Trophoblast cell (in vitro differentiated cells and primary cell): ENCODE data around the gene ATP1A1.
A peak's percentile ranks its signal among the peaks of the same experiment; 100 is the strongest.

Experiments used
- DNase-seq, 2 donors: peaks; one replicate each; pipeline ENCODE4 v3.0.0-alpha.2; 2016
- H2AFZ ChIP-seq: 2 replicates; pipeline ENCODE4 v1.6.1; 2013; ENCODE audit warnings: low read length, moderate library complexity, mild to moderate bottlenecking; ENCODE audit not compliant: insufficient read depth, poor library complexity
- H2AK5ac ChIP-seq: 2 replicates; pipeline ENCODE4 v1.6.1; 2013; ENCODE audit warnings: mild to moderate bottlenecking, low read length
- H2BK120ac ChIP-seq: 2 replicates; pipeline ENCODE4 v1.6.1; 2013; ENCODE audit warnings: low read length, mild to moderate bottlenecking, moderate library complexity; ENCODE audit not compliant: insufficient read depth, poor library complexity
- H2BK12ac ChIP-seq: 2 replicates; pipeline ENCODE4 v1.6.1; 2013; ENCODE audit warnings: mild to moderate bottlenecking, low read length, moderate library complexity
- H2BK5ac ChIP-seq: 2 replicates; pipeline ENCODE4 v1.6.1; 2013; ENCODE audit warnings: low read length, low read depth, moderate library complexity, mild to moderate bottlenecking; ENCODE audit not compliant: poor library complexity
- H3K14ac ChIP-seq: 2 replicates; pipeline ENCODE4 v1.6.1; 2013; ENCODE audit warnings: mild to moderate bottlenecking, low read length
- H3K18ac ChIP-seq: 2 replicates; pipeline ENCODE4 v1.6.1; 2013; ENCODE audit warnings: mild to moderate bottlenecking, low read length
- H3K23ac ChIP-seq: 2 replicates; pipeline ENCODE4 v1.6.1; 2013; ENCODE audit warnings: low read length
- H3K27ac ChIP-seq: 2 replicates; pipeline ENCODE4 v1.5.1; 2013; ENCODE audit warnings: low read depth, mild to moderate bottlenecking, inconsistent platforms, low read length, moderate library complexity
- H3K27me3 ChIP-seq: 2 replicates; pipeline ENCODE4 v1.6.1; 2013; ENCODE audit warnings: inconsistent platforms, mild to moderate bottlenecking, low read length, moderate library complexity; ENCODE audit not compliant: insufficient read depth
- H3K36me3 ChIP-seq, 2 experiments: 1 replicate in 1 of 2; 2 replicates in 1 of 2; pipeline ENCODE4 v1.6.1; 2013; ENCODE audit warnings: low read length in 2 of 2, mild to moderate bottlenecking in 2 of 2, moderate library complexity in 1 of 2; ENCODE audit not compliant: insufficient read depth in 2 of 2, control insufficient read depth in 1 of 2
- H3K4ac ChIP-seq: 2 replicates; pipeline ENCODE4 v1.6.1; 2013; ENCODE audit warnings: low read depth, mild to moderate bottlenecking, low read length, moderate library complexity
- H3K4me1 ChIP-seq, 2 experiments: 1 replicate in 1 of 2; 2 replicates in 1 of 2; pipeline ENCODE4 v1.6.1; 2013; ENCODE audit warnings: low read length in 2 of 2, mild to moderate bottlenecking in 2 of 2, moderate library complexity in 1 of 2; ENCODE audit not compliant: insufficient read depth in 2 of 2, control insufficient read depth in 1 of 2
- H3K4me2 ChIP-seq: 2 replicates; pipeline ENCODE4 v1.6.1; 2013; ENCODE audit warnings: inconsistent platforms, mild to moderate bottlenecking, low read length, moderate library complexity
- H3K4me3 ChIP-seq: 2 replicates; pipeline ENCODE4 v1.5.1; 2013; ENCODE audit warnings: mild to moderate bottlenecking, low read depth, low read length, inconsistent platforms
- H3K79me1 ChIP-seq: one replicate; pipeline ENCODE4 v1.6.1; 2013; ENCODE audit warnings: low read length
- H3K79me2 ChIP-seq: 2 replicates; pipeline ENCODE4 v1.6.1; 2013; ENCODE audit warnings: low read length, mild to moderate bottlenecking; ENCODE audit not compliant: control insufficient read depth, insufficient read depth, poor library complexity
- H3K9ac ChIP-seq: 2 replicates; pipeline ENCODE4 v1.6.1; 2013; ENCODE audit warnings: mild to moderate bottlenecking, low read length
- H3K9me3 ChIP-seq: 2 replicates; pipeline ENCODE4 v1.6.1; 2013; ENCODE audit warnings: low read depth, mild to moderate bottlenecking, control low read depth, inconsistent platforms, low read length; ENCODE audit not compliant: insufficient read depth
- H4K12ac ChIP-seq: 2 replicates; pipeline ENCODE4 v1.6.1; 2013; ENCODE audit warnings: low read depth, mild to moderate bottlenecking, low read length, moderate library complexity
- H4K8ac ChIP-seq: 2 replicates; pipeline ENCODE4 v1.6.1; 2013; ENCODE audit warnings: low read depth, mild to moderate bottlenecking, low read length, moderate library complexity
- H4K91ac ChIP-seq: one replicate; pipeline ENCODE4 v1.6.1; 2013; ENCODE audit warnings: low read depth, mild to moderate bottlenecking, low read length, moderate library complexity
- WGBS: extraction: QIAGEN DNeasy Blood & Tissue Kit; methylation state at CpG from one replicate; pipeline ENCODE4 v1.1.7; 2013; ENCODE audit warnings: missing lambda C conversion rate; ENCODE audit not compliant: insufficient read length, insufficient coverage; ENCODE audit errors: extremely low coverage; 5-methylcytosine and 5-hydroxymethylcytosine counted together

Gene ATP1A1

GRCh38 chr1:116333171-116334014 is 39.7 kb upstream of the ATP1A1 start:
- no CpG with 5 or more reads among the region's 5 CpGs for WGBS

GRCh38 chr1:116334015-116334547 is 39.0 kb upstream of the ATP1A1 start:
- no peak overlapping the region for H2AK5ac ChIP-seq
- no peak overlapping the region for H2BK12ac ChIP-seq
- no peak overlapping the region for H4K91ac ChIP-seq
- H2BK120ac ChIP-seq = no peak overlapping the region
- H3K9ac ChIP-seq = no peak overlapping the region
- WGBS = no CpG with 5 or more reads among the region's 2 CpGs
- no peaks in the 10 kb centered on the region for H3K9me3 ChIP-seq
- H3K4me1 ChIP-seq = peaks cover 0 to 3% of the 10 kb centered on the region in 2 experiments
- no peak overlapping the region for H2AFZ ChIP-seq
- no peaks in the 10 kb centered on the region for H3K79me1 ChIP-seq
- no peak overlapping the region for H3K4me3 ChIP-seq
- H3K4ac ChIP-seq = no peak overlapping the region
- no peaks in the 10 kb centered on the region for H3K27me3 ChIP-seq
- no peaks in the 10 kb centered on the region for H3K79me2 ChIP-seq
- H3K14ac ChIP-seq = no peak overlapping the region
- DNase-seq = peak; percentile 94 to 96
- H3K36me3 ChIP-seq = no peaks in the 10 kb centered on the region
- no peak overlapping the region for H3K23ac ChIP-seq
- H2BK5ac ChIP-seq = no peak overlapping the region
- no peak overlapping the region for H3K27ac ChIP-seq
- H4K8ac ChIP-seq = no peak overlapping the region
- H3K18ac ChIP-seq = no peak overlapping the region
- no peak overlapping the region for H3K4me2 ChIP-seq
- no peak overlapping the region for H4K12ac ChIP-seq

More at GRCh38 chr1:116333171-116334014, 39.7 kb upstream of the ATP1A1 start:
- Histone ChIP-seq H2AFZ (no peak overlapping the region), H3K79me2 (no peaks in the 10 kb centered on the region), H3K4me3 (no peak overlapping the region), H3K4me2 (no peak overlapping the region), H3K27me3 (no peaks in the 10 kb centered on the region), H2BK120ac (no peak overlapping the region), H3K14ac (no peak overlapping the region), H3K27ac (no peak overlapping the region), H3K4ac (no peak overlapping the region), H3K79me1 (no peaks in the 10 kb centered on the region), H3K9ac (no peak overlapping the region), H2BK5ac (no peak overlapping the region), H3K36me3 (no peaks in the 10 kb centered on the region), H3K23ac (no peak overlapping the region), H3K9me3 (no peaks in the 10 kb centered on the region), H2BK12ac (no peak overlapping the region), H3K18ac (no peak overlapping the region), H2AK5ac (no peak overlapping the region), H4K12ac (no peak overlapping the region), H4K8ac (no peak overlapping the region), H3K4me1 (peaks cover 0 to 3% of the 10 kb centered on the region in 2 experiments), H4K91ac (no peak overlapping the region)
- DNase-seq = peak; percentile 68 to 91

- H3K14ac ChIP-seq = no peak overlapping the region
- WGBS = no CpG with 5 or more reads among the region's 9 CpGs
- no peak overlapping the region for H2AFZ ChIP-seq
Observed at GRCh38 chr1:116334868-116335635, 38.0 kb upstream of the ATP1A1 start.

GRCh38 chr1:116335850-116336624 is 37.0 kb upstream of the ATP1A1 start:
- Histone ChIP-seq H3K14ac (no peak overlapping the region), H2BK5ac (no peak overlapping the region), H3K79me1 (no peaks in the 10 kb centered on the region), H3K23ac (no peak overlapping the region), H4K12ac (no peak overlapping the region), H3K9me3 (no peaks in the 10 kb centered on the region), H2AFZ (no peak overlapping the region), H3K36me3 (no peaks in the 10 kb centered on the region), H2BK120ac (no peak overlapping the region), H4K8ac (no peak overlapping the region), H2AK5ac (no peak overlapping the region), H3K27ac (no peak overlapping the region), H2BK12ac (no peak overlapping the region), H3K4me2 (no peak overlapping the region), H3K18ac (no peak overlapping the region), H3K27me3 (no peaks in the 10 kb centered on the region), H4K91ac (no peak overlapping the region), H3K4me1 (peaks cover 0 to 3% of the 10 kb centered on the region in 2 experiments), H3K4ac (no peak overlapping the region), H3K9ac (no peak overlapping the region), H3K4me3 (no peak overlapping the region), H3K79me2 (no peaks in the 10 kb centered on the region)
- DNase-seq = peak; percentile 40
- WGBS = no CpG with 5 or more reads among the region's 11 CpGs

More at GRCh38 chr1:116334868-116335635, 38.0 kb upstream of the ATP1A1 start:
- no peak overlapping the region for H2BK5ac ChIP-seq
- no peaks in the 10 kb centered on the region for H3K9me3 ChIP-seq
- H3K18ac ChIP-seq = no peak overlapping the region
- H4K8ac ChIP-seq = no peak overlapping the region
- H3K36me3 ChIP-seq = no peaks in the 10 kb centered on the region
- H3K27me3 ChIP-seq = no peaks in the 10 kb centered on the region
- no peaks in the 10 kb centered on the region for H3K79me1 ChIP-seq
- H3K9ac ChIP-seq = no peak overlapping the region
- no peak overlapping the region for H3K4ac ChIP-seq
- H3K4me3 ChIP-seq = no peak overlapping the region
- no peak overlapping the region for H2BK120ac ChIP-seq
- DNase-seq = no peak
- no peak overlapping the region for H3K23ac ChIP-seq
- H3K4me2 ChIP-seq = no peak overlapping the region
- H3K4me1 ChIP-seq = peaks cover 0 to 3% of the 10 kb centered on the region in 2 experiments
- no peaks in the 10 kb centered on the region for H3K79me2 ChIP-seq
- H3K27ac ChIP-seq = no peak overlapping the region
- H4K91ac ChIP-seq = peak overlapping the region; percentile 25
- no peak overlapping the region for H4K12ac ChIP-seq
- no peak overlapping the region for H2BK12ac ChIP-seq
- no peak overlapping the region for H2AK5ac ChIP-seq
